Duodenal mucosa (tissue), 2 donors: ENCODE measurements around the gene PCYT2.
A peak's percentile ranks its signal among the peaks of the same experiment; 100 is the strongest.

Experiments used
- H3K27ac ChIP-seq: one replicate; pipeline ENCODE4 v1.7.0; 2013; ENCODE audit warnings: low read depth, low read length
- H3K27me3 ChIP-seq, 2 donors: one replicate each; pipeline ENCODE4 v1.7.0; 2013; ENCODE audit warnings: low read length in 2 of 2, control low read depth in 1 of 2; ENCODE audit not compliant: insufficient read depth in 2 of 2, control insufficient read depth in 1 of 2
- H3K36me3 ChIP-seq, 2 donors: one replicate each; pipeline ENCODE4 v1.7.0; 2013; ENCODE audit warnings: low read length in 2 of 2, control low read depth in 1 of 2; ENCODE audit not compliant: insufficient read depth in 2 of 2, control insufficient read depth in 1 of 2
- H3K4me1 ChIP-seq, 2 donors: one replicate each; pipeline ENCODE4 v1.7.0; 2013; ENCODE audit warnings: low read length in 2 of 2, control low read depth in 1 of 2; ENCODE audit not compliant: insufficient read depth in 2 of 2, control insufficient read depth in 1 of 2
- H3K4me3 ChIP-seq, 2 donors: one replicate each; pipeline ENCODE4 v1.7.0; 2013; ENCODE audit warnings: low read length in 2 of 2, low read depth in 1 of 2
- H3K9ac ChIP-seq, 2 donors: one replicate each; pipeline ENCODE4 v1.7.0; 2013; ENCODE audit warnings: low read length in 2 of 2, low read depth in 1 of 2
- H3K9me3 ChIP-seq, 2 donors: one replicate each; pipeline ENCODE4 v1.7.0; 2013; ENCODE audit warnings: low read length in 2 of 2, control low read depth in 1 of 2; ENCODE audit not compliant: control insufficient read depth in 1 of 2

Gene PCYT2

GRCh38 chr17:81925860-81926450 lies 14.8 kb upstream of the PCYT2 start:
- H3K27ac ChIP-seq = peak overlapping the region; percentile 88

GRCh38 chr17:81924557-81925532 lies 13.6 kb upstream of the PCYT2 start:
- Histone ChIP-seq H3K4me3 (peak overlapping the region; percentile 28 to 52), H3K27ac (peak overlapping the region; percentile 25)

More at GRCh38 chr17:81925860-81926450, 14.8 kb upstream of the PCYT2 start:
- Histone ChIP-seq H3K4me1 (peaks cover 37 to 60% of the 10 kb centered on the region in 2 donors), H3K36me3 (peaks cover 0 to 13% of the 10 kb centered on the region in 2 donors), H3K9ac (peak overlapping the region; percentile 67 to 84), H3K27me3 (peaks cover 6 to 12% of the 10 kb centered on the region in 2 donors), H3K4me3 (peak overlapping the region; percentile 67 to 74), H3K9me3 (no peaks in the 10 kb centered on the region)

GRCh38 chr17:81923302-81924260 lies 12.4 kb upstream of the PCYT2 start:
- Histone ChIP-seq H3K9ac (peak overlapping the region; percentile 33 to 51), H3K27me3 (peaks cover 0 to 3% of the 10 kb centered on the region in 2 donors), H3K4me3 (peak overlapping the region; percentile 50 to 52)

More at GRCh38 chr17:81924557-81925532, 13.6 kb upstream of the PCYT2 start:
- Histone ChIP-seq H3K27me3 (peaks cover 6 to 12% of the 10 kb centered on the region in 2 donors), H3K9ac (peak overlapping the region; percentile 33 to 47), H3K9me3 (no peaks in the 10 kb centered on the region), H3K36me3 (peaks cover 0 to 15% of the 10 kb centered on the region in 2 donors), H3K4me1 (peaks cover 44 to 65% of the 10 kb centered on the region in 2 donors)

GRCh38 chr17:81922566-81923301 lies 11.5 kb upstream of the PCYT2 start:
- no peaks in the 10 kb centered on the region for H3K27me3 ChIP-seq
- H3K4me3 ChIP-seq = no peak overlapping the region
- peak overlapping the region; percentile 3 for H3K27ac ChIP-seq
- peaks cover 58 to 71% of the 10 kb centered on the region in 2 donors for H3K4me1 ChIP-seq
- H3K36me3 ChIP-seq = peaks cover 0 to 19% of the 10 kb centered on the region in 2 donors
- no peaks in the 10 kb centered on the region for H3K9me3 ChIP-seq
- H3K9ac ChIP-seq = no peak overlapping the region

More at GRCh38 chr17:81923302-81924260, 12.4 kb upstream of the PCYT2 start:
- H3K4me1 ChIP-seq = peaks cover 54 to 72% of the 10 kb centered on the region in 2 donors
- peak overlapping the region; percentile 42 for H3K27ac ChIP-seq
- H3K36me3 ChIP-seq = peaks cover 0 to 19% of the 10 kb centered on the region in 2 donors
- no peaks in the 10 kb centered on the region for H3K9me3 ChIP-seq

GRCh38 chr17:81921996-81922565 lies 10.9 kb upstream of the PCYT2 start:
- Histone ChIP-seq H3K27ac (no peak overlapping the region), H3K4me1 (peaks cover 60 to 75% of the 10 kb centered on the region in 2 donors), H3K9ac (no peak overlapping the region), H3K27me3 (no peaks in the 10 kb centered on the region), H3K36me3 (peaks cover 0 to 19% of the 10 kb centered on the region in 2 donors), H3K4me3 (no peak overlapping the region), H3K9me3 (no peaks in the 10 kb centered on the region)

GRCh38 chr17:81921537-81921862 lies 10.3 kb upstream of the PCYT2 start:
- Histone ChIP-seq H3K4me1 (peaks cover 66 to 81% of the 10 kb centered on the region in 2 donors), H3K36me3 (peaks cover 0 to 19% of the 10 kb centered on the region in 2 donors), H3K9ac (no peak overlapping the region), H3K27me3 (no peaks in the 10 kb centered on the region), H3K27ac (no peak overlapping the region), H3K9me3 (no peaks in the 10 kb centered on the region), H3K4me3 (no peak overlapping the region)

GRCh38 chr17:81920612-81921536 lies 9.7 kb upstream of the PCYT2 start:
- Histone ChIP-seq H3K4me1 (peaks cover 67 to 77% of the 10 kb centered on the region in 2 donors), H3K36me3 (peaks cover under 1 to 21% of the 10 kb centered on the region in 2 donors), H3K9me3 (no peaks in the 10 kb centered on the region), H3K4me3 (no peak overlapping the region), H3K27me3 (no peaks in the 10 kb centered on the region), H3K27ac (no peak overlapping the region), H3K9ac (no peak overlapping the region)

- Histone ChIP-seq H3K9me3 (no peaks in the 10 kb centered on the region), H3K36me3 (peaks cover 19 to 40% of the 10 kb centered on the region in 2 donors), H3K4me1 (peaks cover 52 to 58% of the 10 kb centered on the region in 2 donors), H3K27ac (peak overlapping the region; percentile 74), H3K27me3 (no peaks in the 10 kb centered on the region), H3K4me3 (no peak overlapping the region), H3K9ac (peak overlapping the region; percentile 27 to 33)
Observed at GRCh38 chr17:81918832-81919545, 7.8 kb upstream of the PCYT2 start.
